Activated CD4-positive, alpha-beta T cell treated with anti-CD3 and anti-CD28 coated beads for 36 hours (primary cell): Measurements from ENCODE around the gene RTN4R. TPM values are rescaled to one million over a fixed set of nuclear protein-coding genes. Genes with fewer than 3 reads are reported as not detected.

Experiments
- ATAC-seq: fragments of 200-7000 bp; cut with Tn5 transposase; one replicate; pipeline ENCODE4 v1.10.0; 2021; ENCODE audit warnings: mild to moderate bottlenecking, moderate library complexity
- CTCF ChIA-PET: fragments of 350-600 bp; sonication (Branson Sonifier 250); formaldehyde crosslinking; loops from one replicate; lab custom pipeline; 2021; ENCODE audit warnings: antibody characterized with exemption; lab: Charles Lee
- POLR2A ChIA-PET: fragments of 350-600 bp; sonication (Branson Sonifier 250); formaldehyde crosslinking; loops from one replicate; lab custom pipeline; 2021; ENCODE audit warnings: antibody characterized with exemption, inconsistent platforms; lab: Charles Lee
- DNase-seq: peaks from one replicate; pipeline ENCODE4 v3.0.0-alpha.2; 2020
- H3K27ac Mint-ChIP-seq: one replicate; pipeline ENCODE4 v1.8.0; 2021; ENCODE audit warnings: mixed read lengths
- H3K27me3 Mint-ChIP-seq: one replicate; pipeline ENCODE4 v1.8.0; 2021; ENCODE audit warnings: mixed read lengths
- H3K36me3 Mint-ChIP-seq: one replicate; pipeline ENCODE4 v1.8.0; 2021; ENCODE audit warnings: low read depth, mixed read lengths
- H3K4me1 Mint-ChIP-seq: one replicate; pipeline ENCODE4 v1.8.0; 2021; ENCODE audit warnings: mixed read lengths
- H3K4me3 Mint-ChIP-seq: one replicate; pipeline ENCODE4 v1.8.0; 2021; ENCODE audit warnings: mild to moderate bottlenecking, moderate library complexity, mixed read lengths
- H3K9me3 Mint-ChIP-seq: one replicate; pipeline ENCODE4 v1.8.0; 2021; ENCODE audit warnings: low read depth, mixed read lengths
- intact Hi-C, 2 experiments: fragments of 100-400 bp; cut with DNase I in 1 of 2; cut with micrococcal nuclease in 1 of 2; formaldehyde crosslinking; loops; one replicate each; pipeline versions ENCODE4 v1.14.2 to v1.15.1; 2022 to 2024; cut with DNase I, micrococcal nuclease
- total RNA-seq, 2 experiments: library from RNA; stranded (reverse); gene quantifications; one replicate each; pipeline ENCODE4 v1.2.3, GENCODE V29; 2021

Gene RTN4R
- total RNA-seq, 2 experiments from 2014 or later, result 2.2 to 2.3 TPM

DNA sequence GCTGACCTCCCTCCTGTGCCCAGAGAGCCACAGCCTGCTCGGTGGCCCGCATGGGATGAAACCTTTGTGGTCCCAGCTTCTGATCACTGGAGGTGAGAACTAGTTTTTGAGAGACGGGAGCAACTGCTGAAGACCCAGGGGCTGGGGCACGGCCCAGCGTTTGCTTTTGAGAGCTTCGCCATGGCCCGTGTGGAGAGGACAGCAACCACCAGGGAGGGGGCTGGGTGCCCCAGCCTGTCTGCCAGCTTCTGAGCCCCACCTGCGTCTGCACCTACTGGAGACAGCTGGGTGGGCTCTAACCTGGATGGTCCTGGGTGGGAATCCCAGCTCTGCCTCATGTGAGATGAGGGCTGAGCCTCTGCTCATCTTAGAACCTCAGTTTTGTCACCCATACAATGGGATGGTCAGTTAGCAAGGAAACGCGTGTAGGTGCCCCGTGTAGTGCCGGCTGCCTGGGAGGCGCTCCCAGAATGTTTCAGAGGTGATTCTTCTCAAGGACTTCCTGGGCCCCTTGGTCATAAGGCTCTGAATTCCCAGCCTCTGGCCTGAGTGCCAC, 66.2 kb downstream of the RTN4R start:
- Mint-ChIP-seq H3K4me1 (peaks cover 9% of the 10 kb centered on the region), H3K36me3 (no peaks in the 10 kb centered on the region), H3K27me3 (no peaks in the 10 kb centered on the region), H3K9me3 (no peaks in the 10 kb centered on the region), H3K4me3 (no peak overlapping the region), H3K27ac (no peak overlapping the region)
- no peak for DNase-seq
- ATAC-seq, result no peak
- ChIA-PET CTCF (no interaction called here), POLR2A (no interaction called here)
- intact Hi-C loops, result no loop called here

DNA sequence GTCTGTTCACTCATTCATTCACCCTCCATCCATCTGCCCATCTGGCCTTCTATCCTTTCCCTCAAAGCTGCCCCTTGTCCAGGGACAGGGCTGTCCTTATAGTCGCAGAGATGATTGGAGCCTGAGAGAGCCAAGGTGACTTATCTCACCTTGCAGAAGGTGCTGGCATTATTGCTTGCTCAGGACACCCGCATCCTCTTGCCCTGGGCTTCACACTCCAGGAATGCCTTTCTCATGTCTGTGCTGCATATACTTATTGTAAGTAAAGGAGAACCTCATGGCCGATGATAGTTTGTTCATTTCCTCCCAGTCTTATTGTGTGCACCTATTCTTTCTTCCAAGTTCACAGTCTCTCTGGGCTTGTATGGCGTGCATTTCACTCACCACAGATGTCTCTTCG, 68.2 kb downstream of the RTN4R start:
- no peaks in the 10 kb centered on the region for H3K9me3 Mint-ChIP-seq
- no peak for ATAC-seq
- H3K27me3 Mint-ChIP-seq, result no peaks in the 10 kb centered on the region
- intact Hi-C loops, result no loop called here
- no peak overlapping the region for H3K27ac Mint-ChIP-seq
- CTCF ChIA-PET, result no interaction called here
- no peak for DNase-seq
- H3K4me1 Mint-ChIP-seq, result no peaks in the 10 kb centered on the region
- no peak overlapping the region for H3K4me3 Mint-ChIP-seq
- POLR2A ChIA-PET, result no interaction called here
- no peaks in the 10 kb centered on the region for H3K36me3 Mint-ChIP-seq

DNA sequence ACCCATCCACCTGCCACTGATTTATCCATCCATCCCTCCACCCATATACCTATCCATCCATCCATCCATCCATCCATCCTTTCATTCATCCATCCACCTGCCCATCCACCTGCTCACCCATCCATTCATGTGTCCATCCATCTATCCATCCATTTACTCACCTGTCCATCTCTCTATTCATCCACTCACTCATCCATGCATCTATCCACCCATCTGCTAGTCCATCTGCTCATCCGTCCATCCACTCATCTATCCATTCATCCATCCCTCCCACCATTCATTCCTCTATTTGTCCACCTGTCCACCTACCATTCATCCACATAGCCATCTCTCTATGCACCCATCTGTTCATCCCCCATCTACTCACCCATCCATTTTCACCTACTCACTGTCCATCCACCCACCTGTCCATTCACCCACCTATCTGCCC, 68.7 kb downstream of the RTN4R start:
- no peaks in the 10 kb centered on the region for H3K9me3 Mint-ChIP-seq
- H3K4me1 Mint-ChIP-seq, result no peaks in the 10 kb centered on the region
- no peak overlapping the region for H3K27ac Mint-ChIP-seq
- intact Hi-C loops, result no loop called here
- H3K4me3 Mint-ChIP-seq, result no peak overlapping the region
- no peaks in the 10 kb centered on the region for H3K27me3 Mint-ChIP-seq
- ATAC-seq, result no peak
- ChIA-PET CTCF (no interaction called here), POLR2A (no interaction called here)
- no peaks in the 10 kb centered on the region for H3K36me3 Mint-ChIP-seq
- DNase-seq, result no peak

DNA sequence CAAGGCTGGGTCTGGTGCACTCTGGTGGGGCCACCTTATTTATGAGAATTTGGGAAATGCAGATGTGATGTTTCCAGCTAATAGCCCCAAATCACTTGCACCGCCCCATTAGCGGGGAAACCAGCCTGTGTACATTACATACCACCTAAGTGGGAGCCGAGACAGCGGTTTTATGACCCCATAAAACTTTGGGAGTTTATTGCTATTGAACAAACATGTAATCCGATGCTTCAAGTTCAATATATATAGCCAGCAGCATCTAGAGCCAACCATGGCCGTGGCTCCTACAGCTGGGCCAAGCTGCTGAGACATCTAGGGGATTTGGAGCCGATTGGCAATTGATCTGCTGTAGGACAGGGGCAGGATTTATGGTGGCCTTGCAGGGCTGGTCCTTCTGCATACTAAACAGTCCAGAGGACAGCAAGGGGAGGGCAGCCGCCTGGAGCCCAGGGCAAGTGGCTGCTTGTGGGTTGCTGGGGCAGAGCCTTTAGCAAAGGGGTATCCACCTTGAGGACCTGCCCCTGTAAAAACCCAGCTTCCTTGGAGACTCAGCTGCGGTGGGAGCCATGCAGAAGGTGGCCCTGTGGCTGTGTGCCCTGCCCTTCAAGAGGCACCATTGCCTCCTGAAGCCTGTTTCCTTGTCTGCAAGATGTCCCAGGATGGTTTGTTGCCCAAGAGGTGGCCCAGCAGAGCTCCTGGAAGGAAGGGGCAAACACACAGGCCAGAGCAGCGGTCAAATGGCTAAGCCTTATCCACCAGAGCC, 69.4 kb downstream of the RTN4R start:
- no peak for ATAC-seq

DNA sequence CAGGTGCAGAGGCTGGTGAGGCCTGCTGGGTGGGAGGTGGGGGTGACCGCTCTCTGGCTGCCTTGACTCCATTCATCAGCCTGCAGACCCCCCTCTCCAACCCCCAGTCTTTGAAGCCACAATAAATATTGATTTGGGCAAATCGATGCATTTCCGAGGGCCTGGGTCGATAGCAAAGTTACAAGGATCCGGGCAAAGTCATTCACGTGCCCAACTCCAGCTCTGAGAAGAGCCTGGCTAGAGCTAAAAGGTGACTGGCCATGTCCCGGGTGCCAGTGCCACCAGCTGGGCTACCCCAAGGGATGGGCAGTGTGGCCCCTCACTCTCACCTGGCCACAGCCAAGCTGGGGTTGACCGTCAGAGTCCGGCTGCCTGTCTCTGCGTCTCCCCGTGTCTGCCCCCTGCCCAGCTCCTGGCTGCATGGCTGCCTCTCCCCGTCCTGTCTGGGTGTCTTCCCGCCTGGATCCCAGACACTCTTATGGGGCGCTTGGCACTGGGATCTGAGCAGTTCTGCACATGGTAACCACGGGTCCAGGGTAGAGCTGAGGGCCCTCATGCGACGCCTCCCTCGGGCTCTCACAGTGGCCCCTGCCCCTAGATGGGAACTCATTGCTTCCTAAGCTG, 70.6 kb downstream of the RTN4R start:
- DNase-seq (no peak), ATAC-seq (no peak)
- H3K9me3 Mint-ChIP-seq, result no peaks in the 10 kb centered on the region
- intact Hi-C loops, result no loop called here
- no peaks in the 10 kb centered on the region for H3K36me3 Mint-ChIP-seq
- H3K4me1 Mint-ChIP-seq, result no peaks in the 10 kb centered on the region
- no peaks in the 10 kb centered on the region for H3K27me3 Mint-ChIP-seq
- ChIA-PET POLR2A (no interaction called here), CTCF (no interaction called here)
- no peak overlapping the region for H3K4me3 Mint-ChIP-seq
- no peak overlapping the region for H3K27ac Mint-ChIP-seq

More for the DNA sequence above, 69.4 kb downstream of the RTN4R start:
- Mint-ChIP-seq H3K4me1 (no peaks in the 10 kb centered on the region), H3K36me3 (no peaks in the 10 kb centered on the region), H3K27ac (no peak overlapping the region), H3K4me3 (no peak overlapping the region), H3K9me3 (no peaks in the 10 kb centered on the region), H3K27me3 (no peaks in the 10 kb centered on the region)
- intact Hi-C loops, result no loop called here
- no peak for DNase-seq
- ChIA-PET CTCF (interaction anchor here (0.6 kb wide), 1 partner anchor 54 kb away, joined by 3 read pairs; no protein-coding TSS in a partner anchor), POLR2A (no interaction called here)

DNA sequence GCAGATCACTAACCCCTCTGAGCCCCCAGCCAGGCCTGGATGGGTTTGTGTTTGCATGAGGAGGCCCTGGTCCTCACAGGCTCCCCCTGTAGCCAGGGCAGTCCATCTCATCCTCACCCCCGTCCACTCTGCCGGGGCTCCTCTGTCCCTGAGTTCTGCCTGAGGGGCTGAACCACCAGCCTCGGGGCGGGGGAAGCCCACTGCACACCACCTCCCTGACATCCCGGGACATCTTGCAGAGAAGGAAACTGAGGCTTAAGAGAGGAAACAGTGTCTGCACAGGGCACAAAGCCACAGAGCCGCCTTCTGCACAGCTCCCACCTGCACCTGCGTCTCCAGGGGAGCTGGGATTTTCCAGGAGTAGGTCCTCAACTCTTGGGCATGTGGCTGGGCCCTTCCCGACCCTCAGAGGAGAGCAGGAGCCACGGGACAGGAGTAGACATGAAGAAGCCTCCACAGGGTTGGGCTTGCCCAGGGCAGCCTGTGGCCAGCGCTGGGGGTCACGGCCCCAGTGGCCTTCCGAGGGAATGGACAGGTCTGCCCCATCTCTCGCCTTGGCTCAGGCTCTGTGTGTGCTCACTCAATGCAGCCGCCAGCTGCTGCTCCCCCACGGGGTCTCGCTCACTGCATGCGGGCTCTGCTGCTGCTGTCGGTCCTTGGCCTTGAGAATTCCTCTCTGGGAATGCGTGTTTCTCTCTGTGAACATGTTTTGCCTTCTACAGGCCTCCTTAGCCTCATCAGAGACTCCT, 71.8 kb downstream of the RTN4R start:
- no peaks in the 10 kb centered on the region for H3K4me1 Mint-ChIP-seq
- intact Hi-C loops, result no loop called here
- H3K27me3 Mint-ChIP-seq, result no peaks in the 10 kb centered on the region
- ChIA-PET POLR2A (no interaction called here), CTCF (no interaction called here)
- H3K27ac Mint-ChIP-seq, result no peak overlapping the region
- ATAC-seq (no peak), DNase-seq (no peak)
- no peaks in the 10 kb centered on the region for H3K36me3 Mint-ChIP-seq
- H3K9me3 Mint-ChIP-seq, result no peaks in the 10 kb centered on the region
- H3K4me3 Mint-ChIP-seq, result no peak overlapping the region

DNA sequence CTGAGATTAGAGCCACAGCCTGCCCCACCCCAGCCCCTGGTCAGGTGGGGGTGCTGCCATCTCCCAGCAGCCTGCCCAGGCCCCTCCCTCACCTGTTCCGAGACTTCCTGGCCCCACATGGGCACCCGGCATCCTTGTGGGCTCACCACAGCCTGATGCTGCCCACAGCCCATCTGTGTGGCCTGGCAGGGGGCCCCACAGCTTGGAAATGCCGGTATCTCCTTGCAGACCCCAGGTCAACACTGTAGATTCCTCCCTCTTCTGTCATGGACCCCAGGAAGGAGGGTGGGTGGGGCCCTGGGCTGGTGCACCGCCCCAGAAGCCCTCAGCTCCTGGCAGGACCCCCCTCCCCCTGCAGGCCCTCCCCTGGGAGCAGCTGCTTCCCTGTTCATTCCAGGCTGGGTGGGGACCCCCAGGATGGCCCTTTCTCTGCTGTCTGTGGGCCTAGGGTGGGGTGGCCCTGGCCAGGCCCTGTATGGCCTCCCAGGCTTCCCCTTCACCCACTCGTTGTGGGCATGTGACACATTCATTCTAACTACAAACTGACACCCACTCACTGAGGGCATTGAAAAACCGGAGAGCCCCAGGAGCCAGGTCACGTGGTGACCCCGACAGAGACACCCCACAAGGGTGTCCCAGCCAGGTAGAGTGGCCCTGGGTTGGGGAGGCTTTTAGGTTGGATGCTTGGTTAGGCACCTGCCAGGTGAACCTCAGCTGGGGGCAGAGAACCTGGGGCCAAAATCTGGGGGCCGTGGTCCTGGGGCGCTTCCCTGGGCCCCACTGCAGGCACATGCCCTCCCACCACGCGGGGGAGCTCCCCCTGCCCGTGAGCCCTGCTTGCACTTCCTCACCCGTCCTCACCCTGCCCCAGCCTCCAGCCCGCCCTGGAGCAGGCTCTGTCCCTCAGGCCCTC, 73.2 kb downstream of the RTN4R start:
- H3K4me1 Mint-ChIP-seq, result no peaks in the 10 kb centered on the region
- H3K9me3 Mint-ChIP-seq, result no peaks in the 10 kb centered on the region
- H3K27ac Mint-ChIP-seq, result no peak overlapping the region
- H3K36me3 Mint-ChIP-seq, result no peaks in the 10 kb centered on the region
- intact Hi-C loops, result no loop called here
- no peak for ATAC-seq
- H3K4me3 Mint-ChIP-seq, result no peak overlapping the region
- DNase-seq, result no peak
- H3K27me3 Mint-ChIP-seq, result no peaks in the 10 kb centered on the region
- ChIA-PET CTCF (interaction anchor here (0.9 kb wide), 1 partner anchor 99 kb away, joined by 4 read pairs; no protein-coding TSS in a partner anchor), POLR2A (no interaction called here)

DNA sequence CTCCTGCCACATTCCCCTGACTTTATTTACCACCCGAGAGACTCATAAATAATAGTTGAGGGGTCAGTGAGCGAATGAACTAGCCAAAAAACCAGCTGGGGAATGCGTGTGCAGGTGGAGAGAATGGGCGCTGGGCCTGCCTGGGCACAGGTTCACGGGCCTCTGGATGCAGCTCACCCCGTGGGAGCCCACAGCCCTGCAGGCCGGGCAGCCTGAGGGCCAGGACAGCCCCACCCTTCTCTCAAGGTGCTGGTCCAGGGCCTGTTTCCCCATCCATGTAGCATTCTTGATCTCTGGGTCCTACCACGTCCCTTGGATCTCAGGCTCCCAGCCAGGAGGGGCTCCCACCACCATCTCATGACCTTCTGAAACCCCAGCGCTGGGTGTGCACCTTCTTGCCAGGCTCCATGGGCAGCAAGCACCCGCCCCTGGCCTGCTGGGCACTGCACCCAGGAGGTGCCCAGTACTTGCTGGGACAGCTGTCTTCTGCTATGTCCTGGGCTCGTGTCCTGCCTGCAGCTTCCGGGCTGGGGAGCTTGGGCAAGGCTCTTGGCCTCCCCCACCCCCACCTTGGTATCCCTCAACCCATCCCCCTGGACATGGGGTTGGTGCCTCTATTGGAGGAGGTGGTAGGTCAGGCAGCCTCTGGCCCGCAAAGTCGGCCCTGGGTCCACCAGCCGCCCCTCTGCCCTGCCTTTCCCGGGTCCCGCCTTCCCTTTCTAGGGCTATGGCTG, 74.2 kb downstream of the RTN4R start:
- H3K27ac Mint-ChIP-seq, result no peak overlapping the region
- H3K4me3 Mint-ChIP-seq, result no peak overlapping the region
- DNase-seq (no peak), ATAC-seq (no peak)
- no peaks in the 10 kb centered on the region for H3K4me1 Mint-ChIP-seq
- CTCF ChIA-PET, result no interaction called here
- H3K9me3 Mint-ChIP-seq, result no peaks in the 10 kb centered on the region
- POLR2A ChIA-PET, result no interaction called here
- no peaks in the 10 kb centered on the region for H3K36me3 Mint-ChIP-seq
- intact Hi-C loops, result no loop called here
- H3K27me3 Mint-ChIP-seq, result no peaks in the 10 kb centered on the region

DNA sequence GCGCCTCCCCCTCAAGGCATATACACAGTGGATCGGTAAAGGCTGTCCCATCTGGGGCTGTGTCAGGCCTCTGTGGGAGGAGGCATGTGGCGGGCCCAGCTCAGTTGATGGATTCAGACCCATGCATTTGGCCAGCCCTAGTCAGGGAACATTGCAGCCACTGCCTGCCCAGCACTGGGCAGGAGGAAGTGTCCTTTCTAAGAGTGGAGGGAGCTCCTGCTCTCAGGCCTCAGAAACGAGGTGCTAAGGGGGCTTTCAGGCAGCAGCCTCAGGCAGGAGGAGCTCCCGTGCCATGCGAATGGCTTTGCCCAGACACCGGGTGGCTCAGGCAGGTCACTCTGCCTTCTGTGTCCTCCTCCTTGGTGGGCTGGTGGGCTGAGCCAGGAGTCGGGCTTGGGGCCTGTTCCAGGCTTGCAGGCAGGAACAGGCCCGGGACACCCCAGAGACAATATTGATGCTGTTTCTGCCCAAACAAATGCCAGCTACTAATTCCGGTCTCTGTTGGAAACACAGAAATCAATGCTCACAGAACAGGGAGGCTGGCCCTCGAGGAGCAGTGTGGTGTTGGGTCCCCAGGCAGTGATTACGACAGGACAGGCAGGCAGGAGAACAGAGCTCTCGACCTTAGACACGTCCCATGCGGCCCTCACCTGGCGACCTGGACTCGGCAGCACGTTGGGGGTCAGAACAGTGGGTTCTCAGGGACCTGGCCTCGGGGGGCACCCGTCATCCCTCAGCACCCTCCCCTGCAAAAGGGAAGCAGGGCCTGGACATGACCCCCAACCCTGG, 75.0 kb downstream of the RTN4R start:
- no peak for DNase-seq
- H3K4me1 Mint-ChIP-seq, result no peaks in the 10 kb centered on the region
- no peak overlapping the region for H3K4me3 Mint-ChIP-seq
- no peak overlapping the region for H3K27ac Mint-ChIP-seq
- intact Hi-C loops, result no loop called here
- POLR2A ChIA-PET, result no interaction called here
- CTCF ChIA-PET, result no interaction called here
- ATAC-seq, result no peak
- H3K27me3 Mint-ChIP-seq, result no peaks in the 10 kb centered on the region
- no peaks in the 10 kb centered on the region for H3K36me3 Mint-ChIP-seq
- H3K9me3 Mint-ChIP-seq, result no peaks in the 10 kb centered on the region

DNA sequence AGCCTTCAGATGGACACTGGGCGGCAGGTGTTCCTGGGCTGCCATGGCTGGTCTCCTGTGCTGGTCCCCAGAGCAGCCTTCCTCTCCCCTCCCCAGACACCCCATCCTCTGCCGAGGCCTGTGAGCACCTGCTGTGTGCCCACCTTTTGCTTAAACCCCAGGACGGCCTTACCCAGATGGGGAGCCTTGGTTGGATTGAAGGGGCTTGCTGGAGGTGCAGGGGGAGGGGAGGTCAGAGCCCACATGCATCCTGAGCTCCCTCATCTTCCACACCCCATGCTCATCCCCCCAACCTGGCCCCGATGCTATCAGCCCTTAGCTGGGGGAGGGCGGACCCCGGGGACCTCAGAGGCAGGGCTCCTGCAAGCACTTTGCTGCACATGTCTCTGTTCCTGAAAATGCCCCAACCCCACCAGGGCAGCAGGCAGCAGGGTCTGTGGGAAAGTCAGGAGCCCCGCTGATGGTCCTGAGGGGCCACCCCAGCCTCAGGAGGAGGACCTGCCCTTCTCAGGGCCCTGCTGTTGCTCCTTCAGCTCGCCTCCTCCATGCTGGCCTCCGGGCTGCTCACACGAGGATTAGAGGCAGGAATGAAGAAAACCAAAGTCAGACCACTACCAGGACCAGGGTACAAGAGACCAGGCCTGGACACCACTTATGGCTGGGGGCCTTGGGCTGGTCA, 75.7 kb downstream of the RTN4R start:
- intact Hi-C loops, result no loop called here
- Mint-ChIP-seq H3K27ac (no peak overlapping the region), H3K27me3 (no peaks in the 10 kb centered on the region), H3K4me3 (no peak overlapping the region), H3K36me3 (no peaks in the 10 kb centered on the region), H3K9me3 (no peaks in the 10 kb centered on the region), H3K4me1 (no peaks in the 10 kb centered on the region)
- CTCF ChIA-PET, result no interaction called here
- DNase-seq, result no peak
- POLR2A ChIA-PET, result no interaction called here
- no peak for ATAC-seq
